ENCODE results near the gene ZNF669. TPM values are rescaled to one million over a fixed set of nuclear protein-coding genes. Genes with fewer than 3 reads are reported as not detected.

ZNF669 gene
- polyA plus RNA-seq, 3 donors: 2.8 to 4.0 (median 4.0) TPM

DNA sequence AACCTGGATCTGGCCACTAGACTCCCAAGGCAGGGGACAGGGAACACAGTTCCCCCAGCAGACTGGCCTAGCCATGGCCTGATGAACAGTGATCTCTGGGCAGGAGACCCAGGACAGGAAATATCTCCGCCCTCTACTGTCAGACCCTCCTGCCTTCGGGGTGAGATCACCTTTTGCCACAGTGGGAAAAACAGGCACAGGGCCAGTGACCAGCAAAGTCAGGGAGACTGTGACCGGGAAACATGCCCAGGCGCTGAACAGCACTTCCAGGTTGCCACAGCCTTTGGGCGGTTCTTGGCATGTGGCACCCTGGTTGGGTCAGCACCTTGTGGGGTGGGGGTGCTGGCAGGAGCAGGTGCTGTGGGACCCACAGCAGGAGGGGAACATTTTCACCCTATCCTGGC, 8.9 kb upstream of the ZNF669 start:
- 55 to 78% (median 75%) methylated on average over 5 of the region's 5 CpGs for WGBS, 3 donors

DNA sequence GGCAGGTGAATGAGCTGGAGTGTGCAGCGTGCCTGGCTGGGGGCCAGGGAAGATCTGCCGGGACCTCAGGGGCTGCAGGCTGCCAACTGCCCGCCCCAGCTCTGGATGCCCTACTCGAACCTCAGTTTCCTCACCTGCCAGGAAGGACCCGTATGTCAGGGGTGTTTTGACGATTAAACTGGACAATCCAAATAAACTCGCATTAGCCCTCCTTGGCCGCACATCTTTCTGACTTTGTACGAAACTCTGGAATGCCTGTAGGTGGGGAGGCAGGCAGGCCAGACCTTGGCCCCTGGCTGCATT, 8.3 kb upstream of the ZNF669 start:
- no peak overlapping the region for H3K27ac ChIP-seq (ENCODE audit: low read depth, low read length)
- WGBS, 3 donors: 39 to 61% (median 59%) methylated on average over 9 of the region's 9 CpGs

More for the DNA sequence above, 8.9 kb upstream of the ZNF669 start:
- no peak overlapping the region for H3K27ac ChIP-seq (ENCODE audit: low read depth, low read length)

DNA sequence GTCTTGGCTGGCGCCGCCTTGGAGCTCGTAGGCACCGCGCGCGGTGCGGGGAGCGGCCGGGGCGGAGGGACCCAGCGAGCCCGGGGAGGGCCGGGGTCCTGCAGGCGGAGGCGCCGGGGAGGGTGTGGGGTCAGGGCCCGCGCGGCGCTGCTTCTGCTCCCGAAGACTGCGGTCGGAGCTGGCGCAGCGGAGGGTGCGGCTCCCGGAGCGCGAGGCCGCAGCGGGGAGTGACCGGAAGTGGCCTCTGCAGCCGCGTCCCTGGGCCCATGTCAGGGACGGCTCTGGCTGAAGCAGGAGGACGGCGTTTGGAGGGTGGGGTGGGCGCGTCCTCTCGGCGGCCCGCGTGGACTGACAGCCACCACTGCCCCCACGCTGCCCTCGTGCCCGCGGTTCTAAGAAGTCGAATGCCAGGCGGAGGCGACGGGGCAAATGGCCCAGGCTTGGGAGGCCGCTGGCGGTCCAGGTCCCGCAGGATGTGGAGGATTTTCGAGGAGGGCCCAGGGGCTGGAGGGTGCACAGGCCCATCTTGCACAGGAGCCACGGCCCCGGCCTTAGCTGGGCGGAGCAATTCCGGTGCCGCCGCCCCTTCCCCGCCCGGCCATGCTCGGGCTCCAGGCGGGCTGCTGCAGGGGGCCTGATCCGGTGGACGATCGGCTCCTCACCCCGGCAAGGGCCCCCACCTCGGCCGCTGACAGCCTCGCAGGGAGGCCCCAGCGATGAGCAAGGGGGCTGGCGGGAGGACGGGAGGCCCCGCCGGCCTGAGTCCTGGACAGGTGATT, 7.7 kb upstream of the ZNF669 start:
- WGBS, 3 donors: 1 to 4% (median 2%) methylated on average over 57 to 78 of the region's 78 CpGs
- no peak overlapping the region for H3K27ac ChIP-seq (ENCODE audit: low read depth, low read length)

- no peak overlapping the region for H3K27ac ChIP-seq (ENCODE audit: low read depth, low read length)
- WGBS, 3 donors: 1% methylated on average over 45 to 61 of the region's 62 CpGs
Observed at GRCh38 chr1:247111259-247111699, 7.1 kb upstream of the ZNF669 start.

GRCh38 chr1:247110627-247111258, 6.6 kb upstream of the ZNF669 start:
- H3K27ac ChIP-seq (ENCODE audit: low read depth, low read length): no peak overlapping the region
- 17 to 20% (median 18%) methylated on average over 30 of the region's 30 CpGs for whole genome bisulfite sequencing, 3 donors

- H3K27ac ChIP-seq (ENCODE audit: low read depth, low read length): no peak overlapping the region
- 86 to 94% (median 93%) methylated on average over 7 of the region's 7 CpGs for WGBS, 3 donors
Observed at GRCh38 chr1:247107694-247108093, 3.5 kb upstream of the ZNF669 start.

- 86 to 93% (median 91%) methylated on average over 15 of the region's 15 CpGs for WGBS, 3 donors
Observed at GRCh38 chr1:247105966-247106365, 1.8 kb upstream of the ZNF669 start.

GRCh38 chr1:247104965-247105364, 809 bp upstream of the ZNF669 start:
- 54 to 81% (median 67%) methylated on average over 13 of the region's 13 CpGs for WGBS, 3 donors
- H3K27ac ChIP-seq (ENCODE audit: low read depth, low read length): no peak overlapping the region

More at GRCh38 chr1:247105966-247106365, 1.8 kb upstream of the ZNF669 start:
- H3K27ac ChIP-seq (ENCODE audit: low read depth, low read length): no peak overlapping the region

- 97 to 100% (median 97%) methylated on average over 1 of the region's 1 CpG for WGBS, 3 donors
- H3K27ac ChIP-seq (ENCODE audit: low read depth, low read length): no peak overlapping the region
Observed at GRCh38 chr1:247102381-247102780, 1.8 kb downstream of the ZNF669 start.

GRCh38 chr1:247100676-247101279, 3.4 kb downstream of the ZNF669 start:
- WGBS, 3 donors: 95 to 98% (median 98%) methylated on average over 9 of the region's 9 CpGs
- H3K27ac ChIP-seq (ENCODE audit: low read depth, low read length): no peak overlapping the region

DNA sequence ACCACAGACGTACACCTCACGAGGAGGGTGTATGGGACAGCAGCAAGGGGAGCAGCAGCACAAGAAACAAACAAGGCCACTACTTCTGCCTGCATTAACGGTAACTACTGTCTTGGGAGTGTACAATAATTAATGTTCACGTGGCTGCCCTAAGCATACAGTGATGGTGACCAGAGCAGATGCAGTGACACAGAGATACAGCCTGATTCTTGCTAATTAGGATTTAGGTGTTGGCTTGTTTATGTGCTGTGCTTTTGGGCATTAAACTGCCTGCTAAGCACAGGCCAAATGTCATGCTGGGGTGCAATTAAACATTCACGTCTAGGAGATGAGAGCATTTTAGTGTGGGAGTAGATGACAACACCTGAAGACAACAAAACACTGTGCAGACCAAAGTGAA, 7.2 kb downstream of the ZNF669 start:
- 91 to 97% (median 93%) methylated on average over 5 of the region's 5 CpGs for WGBS, 3 donors
- H3K27ac ChIP-seq (ENCODE audit: low read depth, low read length): no peak overlapping the region

GRCh38 chr1:247096544-247096943, 7.6 kb downstream of the ZNF669 start:
- WGBS, 3 donors: 82 to 100% (median 94%) methylated on average over 5 of the region's 5 CpGs
- H3K27ac ChIP-seq (ENCODE audit: low read depth, low read length): no peak overlapping the region

- H3K27ac ChIP-seq (ENCODE audit: low read depth, low read length): no peak overlapping the region
- WGBS, 3 donors: 95 to 98% (median 96%) methylated on average over 3 of the region's 3 CpGs
Observed at GRCh38 chr1:247096112-247096511, 8.0 kb downstream of the ZNF669 start.

DNA sequence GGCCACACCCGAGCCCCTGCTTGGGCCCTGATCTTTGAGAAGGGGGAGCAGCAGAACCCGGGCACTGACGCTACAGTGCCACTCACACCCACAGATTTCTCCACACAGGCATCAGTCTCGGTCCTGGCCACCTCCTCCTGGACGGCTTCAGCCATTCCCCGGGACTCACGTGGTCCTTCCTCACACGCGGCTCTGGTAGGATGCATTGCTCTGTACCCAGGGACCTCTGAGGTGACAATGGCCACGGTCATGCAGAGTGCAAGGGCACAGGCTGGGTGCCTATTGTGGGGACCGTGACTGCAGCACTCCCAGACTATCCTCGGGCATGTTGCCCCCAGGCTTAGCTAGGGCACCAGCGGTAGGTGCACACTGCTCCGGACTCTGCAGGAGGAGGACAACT, 13.7 kb downstream of the ZNF669 start:
- no peak overlapping the region for H3K27ac ChIP-seq (ENCODE audit: low read depth, low read length)
- WGBS, 3 donors: 78 to 82% (median 79%) methylated on average over 14 of the region's 14 CpGs

DNA sequence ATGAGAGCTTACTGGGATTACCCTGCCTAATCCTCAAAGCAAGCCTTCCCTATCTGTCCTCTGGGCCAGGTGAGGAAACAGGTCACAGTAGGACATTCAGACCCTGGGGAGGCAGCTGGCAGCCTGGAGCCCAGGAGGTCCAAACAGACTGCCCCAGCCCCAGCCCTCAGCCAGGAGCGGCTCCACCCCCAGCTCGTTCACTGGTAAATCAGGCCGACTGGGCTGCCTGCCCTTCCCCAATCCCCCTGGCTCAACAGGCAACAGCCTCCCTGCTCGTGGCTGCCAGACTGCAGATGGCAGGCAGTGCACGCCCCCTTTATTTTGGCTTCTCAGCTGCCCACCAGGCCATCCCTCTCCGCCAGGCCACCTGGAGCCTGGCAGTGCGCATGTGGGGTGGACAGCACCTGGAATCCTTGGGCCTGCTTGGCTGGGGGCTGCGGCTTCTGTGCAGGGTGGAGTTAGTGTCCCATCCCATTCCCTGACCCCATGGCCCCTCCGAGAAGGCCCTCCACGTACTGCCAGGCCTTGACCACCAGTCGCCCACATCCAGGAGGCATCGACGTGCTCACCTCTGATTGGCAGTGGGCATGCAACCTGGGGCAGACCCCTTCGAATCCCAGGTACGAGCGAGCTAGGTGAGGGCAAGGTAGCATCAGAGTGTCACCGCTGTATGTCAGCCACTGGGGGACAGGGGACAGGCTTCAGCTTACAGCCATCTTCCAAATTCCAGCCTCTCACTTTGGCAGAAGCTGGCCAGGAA, 14.4 kb downstream of the ZNF669 start:
- 61 to 69% (median 63%) methylated on average over 17 of the region's 17 CpGs for WGBS, 3 donors
- H3K27ac ChIP-seq (ENCODE audit: low read depth, low read length): no peak overlapping the region

GRCh38 chr1:247088967-247089366, 15.2 kb downstream of the ZNF669 start:
- no peak overlapping the region for H3K27ac ChIP-seq (ENCODE audit: low read depth, low read length)
- 76 to 94% (median 89%) methylated on average over 4 of the region's 4 CpGs for whole genome bisulfite sequencing, 3 donors

DNA sequence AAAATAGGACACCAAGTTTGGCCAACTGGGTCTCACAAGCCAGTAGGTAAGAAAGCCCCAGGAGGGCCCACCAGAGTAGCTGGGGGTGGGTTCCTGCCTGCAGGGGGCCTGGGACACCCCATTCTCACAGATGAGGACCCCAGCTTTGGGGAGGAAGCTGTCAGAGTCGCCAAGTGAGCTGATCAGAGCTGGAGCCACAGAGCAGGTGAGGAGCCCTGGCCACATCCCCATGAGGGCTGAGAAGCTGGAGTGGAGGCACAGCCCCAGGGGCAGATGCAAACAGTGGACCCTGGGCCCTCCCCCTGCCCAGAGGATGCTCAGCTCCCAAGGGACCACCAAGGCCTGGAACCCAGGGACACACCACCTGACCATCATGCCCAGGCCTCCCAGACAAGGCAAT, 16.9 kb downstream of the ZNF669 start:
- no peak overlapping the region for H3K27ac ChIP-seq (ENCODE audit: low read depth, low read length)
- 36 to 74% (median 61%) methylated on average over 1 of the region's 1 CpG for WGBS, 3 donors

- no peak overlapping the region for H3K27ac ChIP-seq (ENCODE audit: low read depth, low read length)
- 87 to 94% (median 90%) methylated on average over 7 to 8 of the region's 8 CpGs for WGBS, 3 donors
Observed at GRCh38 chr1:247085310-247085709, 18.8 kb downstream of the ZNF669 start.

- 85 to 95% (median 92%) methylated on average over 8 of the region's 8 CpGs for WGBS, 3 donors
- no peak overlapping the region for H3K27ac ChIP-seq (ENCODE audit: low read depth, low read length)
Observed at GRCh38 chr1:247084771-247085170, 19.4 kb downstream of the ZNF669 start.

Measured in adipose tissue (tissue), 3 donors.